Liver (tissue), 9 donors: Measurements from ENCODE around the gene KCNQ1. TPM values are rescaled to one million over a fixed set of nuclear protein-coding genes. Genes with fewer than 3 reads are reported as not detected.

Experiments used
- DNase-seq: peaks from one replicate; pipeline ENCODE4 v3.0.0-alpha.2; 2017; ENCODE audit warnings: low spot score
- H3K27ac ChIP-seq, 2 donors: one replicate each; pipeline ENCODE4 v1.7.0; 2013; ENCODE audit warnings: inconsistent platforms in 2 of 2, low read length in 2 of 2, control low read depth in 1 of 2, low read depth in 1 of 2, mild to moderate bottlenecking in 1 of 2
- H3K27me3 ChIP-seq, 4 donors: one replicate each; pipeline versions ENCODE4 v1.6.1 to v1.7.0; 2013; ENCODE audit warnings: low read length in 3 of 4, inconsistent platforms in 1 of 4, mild to moderate bottlenecking in 1 of 4, moderate library complexity in 1 of 4; ENCODE audit not compliant: control insufficient read depth in 4 of 4, insufficient read depth in 4 of 4
- H3K36me3 ChIP-seq, 4 donors: one replicate each; pipeline versions ENCODE4 v1.6.1 to v1.7.0; 2013; ENCODE audit warnings: low read length in 3 of 4, mild to moderate bottlenecking in 3 of 4, low read depth in 1 of 4, moderate library complexity in 1 of 4; ENCODE audit not compliant: control insufficient read depth in 4 of 4, insufficient read depth in 3 of 4
- H3K4me1 ChIP-seq, 4 donors: one replicate each; pipeline versions ENCODE4 v1.6.1 to v1.7.0; 2013; ENCODE audit warnings: low read length in 3 of 4, mild to moderate bottlenecking in 3 of 4, moderate library complexity in 1 of 4; ENCODE audit not compliant: control insufficient read depth in 4 of 4, insufficient read depth in 4 of 4
- H3K4me3 ChIP-seq, 3 donors: one replicate each; pipeline versions ENCODE4 v1.6.1 to v1.7.0; 2013; ENCODE audit warnings: low read length in 3 of 3, control low read depth in 1 of 3, low read depth in 1 of 3, mild to moderate bottlenecking in 1 of 3
- H3K9ac ChIP-seq, 2 donors: one replicate each; pipeline ENCODE4 v1.7.0; 2013; ENCODE audit warnings: low read length in 2 of 2, mild to moderate bottlenecking in 2 of 2, moderate library complexity in 2 of 2, control low read depth in 1 of 2, low read depth in 1 of 2
- H3K9me3 ChIP-seq, 4 donors: one replicate each; pipeline versions ENCODE4 v1.6.1 to v1.7.0; 2013; ENCODE audit warnings: low read length in 3 of 4; ENCODE audit not compliant: control insufficient read depth in 4 of 4
- ATF3 ChIP-seq: IDR thresholded peaks from 2 replicates; pipeline ENCODE4 v1.6.1; 2016; ENCODE audit warnings: antibody characterized with exemption
- EGR1 ChIP-seq, 2 donors: IDR thresholded peaks; 2 replicates each; pipeline ENCODE4 v1.6.1; 2016 to 2018; ENCODE audit warnings: antibody characterized with exemption in 2 of 2, low read depth in 2 of 2
- FOXA2 ChIP-seq: IDR thresholded peaks from 2 replicates; pipeline ENCODE4 v1.6.1; 2016; ENCODE audit warnings: antibody characterized with exemption
- HNF4A ChIP-seq, 2 donors: conservative IDR thresholded peaks; 2 replicates each; pipeline ENCODE4 v1.6.1; 2016; ENCODE audit warnings: antibody characterized with exemption in 2 of 2, mild to moderate bottlenecking in 2 of 2
- MAX ChIP-seq: IDR thresholded peaks from 2 replicates; pipeline ENCODE4 v1.6.1; 2016; ENCODE audit warnings: antibody characterized with exemption
- NR2F2 ChIP-seq: IDR thresholded peaks from 2 replicates; pipeline ENCODE4 v1.6.1; 2016; ENCODE audit warnings: antibody characterized with exemption
- REST ChIP-seq: IDR thresholded peaks from 2 replicates; pipeline ENCODE4 v1.6.1; 2016; ENCODE audit warnings: antibody characterized with exemption, mild to moderate bottlenecking
- TAF1 ChIP-seq: conservative IDR thresholded peaks from 2 replicates; pipeline ENCODE4 v1.6.1; 2016; ENCODE audit warnings: antibody characterized with exemption, mild to moderate bottlenecking
- YY1 ChIP-seq: IDR thresholded peaks from 2 replicates; pipeline ENCODE4 v1.6.1; 2016; ENCODE audit warnings: antibody characterized with exemption, mild to moderate bottlenecking
- WGBS: extraction: QIAGEN DNeasy Blood & Tissue Kit; methylation state at CpG from one replicate; pipeline ENCODE4 v1.1.7; 2013; 5-methylcytosine and 5-hydroxymethylcytosine counted together
- polyA plus RNA-seq, 2 donors: library from polyadenylated mRNA; stranded (reverse) in 1 of 2; unstranded in 1 of 2; fragments of 200-250 nt in 1 of 2; fragments of >200 nt in 1 of 2; fragmentation: Nextera tagmentation in 1 of 2; extraction: Ambion mirVana in 1 of 2; gene quantifications; one replicate each; pipeline versions ENCODE4 v1.2.1 to v1.2.3, GENCODE V29; 2013 to 2015
- total RNA-seq, 2 donors: library from RNA; depleted of rRNA; stranded (reverse); fragments of >200 nt; gene quantifications; one replicate each; pipeline ENCODE4 v1.2.3, GENCODE V29; 2014
- TF ChIP-seq, protein P1 (sequence below): IDR thresholded peaks from 2 replicates; pipeline ENCODE4 v1.6.1; 2016; ENCODE audit warnings: antibody characterized with exemption
- TF ChIP-seq, protein P2 (sequence below): fragments of 150-350 bp; IDR thresholded peaks from 2 replicates; pipeline ENCODE4 v1.5.1; 2017; ENCODE audit warnings: improper control_type of control experiment, low read depth, low read length; ENCODE audit not compliant: missing input control
- donor health status: healthy.
- donor health status: healthy.
- donor health status: healthy.
- donor health status: healthy.
- donor health status: healthy.

The KCNQ1 gene
- total and polyA plus RNA-seq, 4 donors: 0.31 to 2.2 (median 1.5) TPM

DNA sequence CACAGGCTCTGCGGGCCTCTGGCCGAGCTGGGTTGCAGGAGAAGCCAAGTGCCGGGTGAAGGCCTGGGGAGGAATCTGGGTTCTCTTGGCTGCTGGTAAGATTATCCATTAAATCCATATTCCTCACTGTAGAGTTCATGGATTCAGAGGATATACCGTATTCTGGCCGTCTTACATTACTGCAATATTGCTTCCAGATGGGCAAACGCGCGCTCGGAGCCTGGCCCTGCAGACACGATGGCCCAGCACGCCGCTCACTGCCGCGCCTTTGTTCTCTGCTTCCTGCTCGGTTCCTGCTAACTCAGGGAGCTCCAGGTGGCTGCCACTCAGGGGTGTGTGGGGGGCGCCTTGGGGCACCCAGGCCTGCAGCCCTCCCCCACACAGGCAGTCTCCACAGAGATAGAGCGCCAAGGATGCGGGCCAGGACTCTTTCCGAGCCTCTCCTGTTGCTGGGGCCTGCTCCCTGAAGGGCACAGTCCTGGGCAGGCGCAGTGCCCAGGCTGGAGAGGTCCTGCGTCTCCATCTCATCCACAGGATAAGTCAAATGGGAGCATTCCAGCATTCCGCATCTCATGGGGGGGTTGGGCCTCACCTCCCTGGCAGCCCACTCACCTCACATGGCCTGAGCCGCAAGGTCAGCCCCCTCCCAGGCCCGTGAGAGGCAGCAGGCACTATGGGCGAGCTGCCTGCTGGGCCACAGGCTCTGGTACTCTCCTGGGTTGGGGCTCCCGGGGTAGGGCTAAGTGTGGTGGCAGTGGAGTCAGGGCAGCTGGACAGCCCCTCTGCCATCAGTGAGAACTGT is 269.1 kb downstream of the KCNQ1 start:
- 95% methylated on average over 26 of the region's 26 CpGs for WGBS
- Histone ChIP-seq H3K27me3 (no peaks in the 10 kb centered on the region), H3K36me3 (no peaks in the 10 kb centered on the region), H3K9me3 (no peaks in the 10 kb centered on the region), H3K4me3 (no peak overlapping the region), H3K27ac (no peak overlapping the region), H3K4me1 (no peaks in the 10 kb centered on the region), H3K9ac (no peak overlapping the region)
- DNase-seq: no peak
- no peak for TF ChIP-seq ATF3
- TF ChIP-seq HNF4A (conservative IDR thresholded peaks at IDR 0.05): no peak
- no peak for TF ChIP-seq REST
- TF ChIP-seq, protein P1, sequence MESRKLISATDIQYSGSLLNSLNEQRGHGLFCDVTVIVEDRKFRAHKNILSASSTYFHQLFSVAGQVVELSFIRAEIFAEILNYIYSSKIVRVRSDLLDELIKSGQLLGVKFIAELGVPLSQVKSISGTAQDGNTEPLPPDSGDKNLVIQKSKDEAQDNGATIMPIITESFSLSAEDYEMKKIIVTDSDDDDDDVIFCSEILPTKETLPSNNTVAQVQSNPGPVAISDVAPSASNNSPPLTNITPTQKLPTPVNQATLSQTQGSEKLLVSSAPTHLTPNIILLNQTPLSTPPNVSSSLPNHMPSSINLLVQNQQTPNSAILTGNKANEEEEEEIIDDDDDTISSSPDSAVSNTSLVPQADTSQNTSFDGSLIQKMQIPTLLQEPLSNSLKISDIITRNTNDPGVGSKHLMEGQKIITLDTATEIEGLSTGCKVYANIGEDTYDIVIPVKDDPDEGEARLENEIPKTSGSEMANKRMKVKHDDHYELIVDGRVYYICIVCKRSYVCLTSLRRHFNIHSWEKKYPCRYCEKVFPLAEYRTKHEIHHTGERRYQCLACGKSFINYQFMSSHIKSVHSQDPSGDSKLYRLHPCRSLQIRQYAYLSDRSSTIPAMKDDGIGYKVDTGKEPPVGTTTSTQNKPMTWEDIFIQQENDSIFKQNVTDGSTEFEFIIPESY: no peak
- TF ChIP-seq MAX: no peak
- TF ChIP-seq YY1: no peak

- TF ChIP-seq FOXA2 (no peak), EGR1 (IDR thresholded peaks at IDR 0.05; ENCODE audit: low read depth in 2 of 2) (no peak), NR2F2 (no peak), TAF1 (no peak)
- TF ChIP-seq, protein P2, sequence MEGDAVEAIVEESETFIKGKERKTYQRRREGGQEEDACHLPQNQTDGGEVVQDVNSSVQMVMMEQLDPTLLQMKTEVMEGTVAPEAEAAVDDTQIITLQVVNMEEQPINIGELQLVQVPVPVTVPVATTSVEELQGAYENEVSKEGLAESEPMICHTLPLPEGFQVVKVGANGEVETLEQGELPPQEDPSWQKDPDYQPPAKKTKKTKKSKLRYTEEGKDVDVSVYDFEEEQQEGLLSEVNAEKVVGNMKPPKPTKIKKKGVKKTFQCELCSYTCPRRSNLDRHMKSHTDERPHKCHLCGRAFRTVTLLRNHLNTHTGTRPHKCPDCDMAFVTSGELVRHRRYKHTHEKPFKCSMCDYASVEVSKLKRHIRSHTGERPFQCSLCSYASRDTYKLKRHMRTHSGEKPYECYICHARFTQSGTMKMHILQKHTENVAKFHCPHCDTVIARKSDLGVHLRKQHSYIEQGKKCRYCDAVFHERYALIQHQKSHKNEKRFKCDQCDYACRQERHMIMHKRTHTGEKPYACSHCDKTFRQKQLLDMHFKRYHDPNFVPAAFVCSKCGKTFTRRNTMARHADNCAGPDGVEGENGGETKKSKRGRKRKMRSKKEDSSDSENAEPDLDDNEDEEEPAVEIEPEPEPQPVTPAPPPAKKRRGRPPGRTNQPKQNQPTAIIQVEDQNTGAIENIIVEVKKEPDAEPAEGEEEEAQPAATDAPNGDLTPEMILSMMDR: no peak
- Histone ChIP-seq H3K9me3 (no peaks in the 10 kb centered on the region), H3K27me3 (no peaks in the 10 kb centered on the region), H3K27ac (no peak overlapping the region), H3K36me3 (no peaks in the 10 kb centered on the region), H3K9ac (no peak overlapping the region), H3K4me1 (no peaks in the 10 kb centered on the region), H3K4me3 (no peak overlapping the region)
- 88% methylated on average over 9 of the region's 9 CpGs for WGBS
- DNase-seq: no peak
Measured at GRCh38 chr11:2714463-2714800, 269.6 kb downstream of the KCNQ1 start.
